ENCODE measurements around the gene ZNF366.
A peak's percentile ranks its signal among the peaks of the same experiment; 100 is the strongest.

The ZNF366 gene

DNA sequence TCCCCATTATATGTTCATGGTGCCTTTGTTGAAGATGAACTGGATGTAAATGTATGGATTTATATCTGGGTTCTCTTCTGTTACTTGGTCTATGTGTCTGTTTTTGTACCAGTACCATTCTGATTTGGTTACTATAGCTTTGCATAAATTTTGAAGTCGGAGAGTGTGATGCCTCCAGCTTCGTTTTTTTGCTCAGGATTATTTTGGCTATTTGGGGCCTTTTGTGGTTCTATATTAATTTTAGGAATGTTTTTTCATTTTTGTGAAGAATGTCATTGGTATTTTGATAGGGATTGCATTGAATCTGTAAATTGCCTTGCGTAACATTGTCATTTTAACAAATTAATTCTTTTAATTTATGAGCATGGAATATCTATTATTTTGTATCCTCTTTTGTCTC lies 36.6 kb upstream of the ZNF366 start:
- Histone ChIP-seq H3K27ac (peak overlapping the region in 1 of 2 donors; percentile 31), H3K4me3 (no peak overlapping the region)
- TF ChIP-seq, protein P1, sequence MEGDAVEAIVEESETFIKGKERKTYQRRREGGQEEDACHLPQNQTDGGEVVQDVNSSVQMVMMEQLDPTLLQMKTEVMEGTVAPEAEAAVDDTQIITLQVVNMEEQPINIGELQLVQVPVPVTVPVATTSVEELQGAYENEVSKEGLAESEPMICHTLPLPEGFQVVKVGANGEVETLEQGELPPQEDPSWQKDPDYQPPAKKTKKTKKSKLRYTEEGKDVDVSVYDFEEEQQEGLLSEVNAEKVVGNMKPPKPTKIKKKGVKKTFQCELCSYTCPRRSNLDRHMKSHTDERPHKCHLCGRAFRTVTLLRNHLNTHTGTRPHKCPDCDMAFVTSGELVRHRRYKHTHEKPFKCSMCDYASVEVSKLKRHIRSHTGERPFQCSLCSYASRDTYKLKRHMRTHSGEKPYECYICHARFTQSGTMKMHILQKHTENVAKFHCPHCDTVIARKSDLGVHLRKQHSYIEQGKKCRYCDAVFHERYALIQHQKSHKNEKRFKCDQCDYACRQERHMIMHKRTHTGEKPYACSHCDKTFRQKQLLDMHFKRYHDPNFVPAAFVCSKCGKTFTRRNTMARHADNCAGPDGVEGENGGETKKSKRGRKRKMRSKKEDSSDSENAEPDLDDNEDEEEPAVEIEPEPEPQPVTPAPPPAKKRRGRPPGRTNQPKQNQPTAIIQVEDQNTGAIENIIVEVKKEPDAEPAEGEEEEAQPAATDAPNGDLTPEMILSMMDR (IDR thresholded peaks at IDR 0.05): no peak
- no peak for DNase-seq (ENCODE audit: low spot score)

DNA sequence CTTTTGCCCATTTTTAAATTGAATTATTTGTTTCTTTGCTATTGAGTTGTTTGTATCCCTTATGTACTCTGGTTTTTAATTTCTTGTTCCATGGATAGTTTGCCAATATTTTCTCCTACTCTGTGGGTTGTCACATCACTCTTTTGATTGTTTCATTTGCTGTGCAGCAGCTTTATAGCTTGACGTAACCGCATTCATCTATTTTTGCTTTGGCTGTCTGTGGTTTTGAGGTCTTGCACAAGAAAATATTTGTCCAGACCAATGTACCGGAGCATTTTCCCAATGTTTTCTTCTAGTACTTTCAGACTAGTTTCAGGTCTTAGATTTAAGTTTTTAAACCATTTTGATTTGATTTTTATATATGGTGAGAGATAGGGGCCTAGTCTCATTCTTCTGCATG lies 36.2 kb upstream of the ZNF366 start:
- Histone ChIP-seq H3K4me3 (no peak overlapping the region), H3K27ac (peak overlapping the region in 1 of 2 donors; percentile 31)
- DNase-seq (ENCODE audit: low spot score): no peak
- TF ChIP-seq, protein P1 (IDR thresholded peaks at IDR 0.05): no peak

DNA sequence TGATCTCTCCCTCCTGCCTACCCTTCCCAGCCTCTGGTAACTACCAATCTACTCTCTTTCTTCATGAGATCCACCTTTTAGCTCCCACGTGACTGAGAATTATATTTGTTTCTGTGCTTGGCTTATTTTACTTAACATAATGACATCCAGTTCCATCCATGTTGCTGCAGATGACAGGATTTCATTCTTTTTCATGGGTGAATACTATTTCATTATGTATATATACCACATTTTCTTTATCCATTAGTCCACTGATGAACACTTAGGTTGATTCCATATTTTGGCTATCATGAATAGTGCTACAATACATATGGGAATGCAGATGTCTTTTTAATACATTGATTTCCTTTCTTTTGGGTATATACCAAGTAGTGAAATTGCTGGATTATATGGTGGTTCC lies 35.5 kb upstream of the ZNF366 start:
- Histone ChIP-seq H3K27ac (no peak overlapping the region), H3K4me3 (no peak overlapping the region)
- TF ChIP-seq, protein P1 (IDR thresholded peaks at IDR 0.05): no peak
- no peak for DNase-seq (ENCODE audit: low spot score)

DNA sequence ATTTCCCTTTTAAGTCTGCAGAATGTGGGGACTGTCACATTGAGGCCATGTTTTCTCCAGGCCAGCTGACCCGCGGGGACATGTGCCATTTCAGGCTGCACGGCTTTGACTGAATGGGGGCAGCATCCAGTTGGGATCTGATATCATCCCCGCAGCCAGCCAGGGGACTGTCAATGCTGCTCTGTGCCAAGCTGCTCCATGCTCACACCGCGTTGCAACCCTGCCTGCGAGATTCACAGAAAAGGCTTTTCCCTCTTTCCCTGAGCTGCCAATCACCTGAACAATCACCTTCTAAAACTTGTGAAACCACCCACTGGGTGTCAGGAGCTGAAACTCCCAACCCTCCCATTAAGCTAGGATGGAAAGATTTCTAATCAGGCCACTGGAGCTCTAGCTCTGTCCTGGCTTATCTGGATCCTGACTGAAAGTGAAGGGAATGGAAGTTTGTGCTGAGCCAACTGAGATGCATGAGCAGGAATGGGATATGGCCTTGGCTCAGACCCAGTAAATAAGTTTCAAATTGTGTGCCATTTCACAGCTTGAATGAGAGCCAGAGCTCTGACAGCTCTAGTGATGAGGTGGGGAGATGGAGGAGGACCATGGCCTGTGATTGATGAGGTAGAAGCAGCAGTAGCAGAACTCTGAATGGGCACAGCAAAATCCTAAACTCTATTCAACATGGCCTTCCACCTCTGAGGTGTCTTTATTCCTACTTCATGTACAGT lies 34.5 kb upstream of the ZNF366 start:
- TF ChIP-seq, protein P1 (IDR thresholded peaks at IDR 0.05): no peak
- H3K27ac ChIP-seq: peak overlapping the region in 1 of 2 donors; percentile 9
- no peak overlapping the region for H3K4me3 ChIP-seq
- DNase-seq (ENCODE audit: low spot score): no peak

DNA sequence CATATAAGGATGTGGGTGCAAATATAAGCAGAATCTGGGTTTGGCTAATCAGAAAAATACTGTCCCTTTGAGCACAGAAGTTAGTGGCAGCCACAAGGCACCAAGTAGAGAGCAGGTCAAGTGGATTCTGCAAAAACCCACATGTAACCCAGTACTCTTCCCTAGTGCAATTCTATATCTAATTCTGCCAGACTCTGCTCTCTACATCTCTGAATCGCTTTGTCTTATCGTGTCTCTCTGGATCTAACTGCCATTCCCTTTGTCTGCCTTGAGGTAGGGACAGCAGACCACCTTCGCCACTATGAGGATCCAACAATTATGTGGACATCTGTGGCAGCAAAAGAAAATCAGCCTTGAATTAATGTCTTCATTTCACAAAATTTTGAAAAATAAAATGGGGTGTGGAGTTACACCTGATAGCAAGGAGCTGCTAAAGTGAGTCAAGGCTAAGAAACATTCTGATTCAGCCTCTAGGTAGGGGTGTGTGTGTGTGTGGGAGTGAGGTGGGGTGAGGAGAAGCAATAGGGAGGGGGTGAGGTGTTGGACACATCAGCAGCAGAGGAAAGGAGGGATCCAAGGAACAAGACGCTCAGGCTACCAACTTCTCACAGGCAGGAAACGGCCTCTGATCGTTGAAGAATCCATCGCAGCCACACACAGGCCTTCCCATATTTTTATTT lies 33.7 kb upstream of the ZNF366 start:
- TF ChIP-seq, protein P1 (IDR thresholded peaks at IDR 0.05): no peak
- H3K27ac ChIP-seq: peak overlapping the region in 1 of 2 donors; percentile 9
- no peak for DNase-seq (ENCODE audit: low spot score)
- no peak overlapping the region for H3K4me3 ChIP-seq

DNA sequence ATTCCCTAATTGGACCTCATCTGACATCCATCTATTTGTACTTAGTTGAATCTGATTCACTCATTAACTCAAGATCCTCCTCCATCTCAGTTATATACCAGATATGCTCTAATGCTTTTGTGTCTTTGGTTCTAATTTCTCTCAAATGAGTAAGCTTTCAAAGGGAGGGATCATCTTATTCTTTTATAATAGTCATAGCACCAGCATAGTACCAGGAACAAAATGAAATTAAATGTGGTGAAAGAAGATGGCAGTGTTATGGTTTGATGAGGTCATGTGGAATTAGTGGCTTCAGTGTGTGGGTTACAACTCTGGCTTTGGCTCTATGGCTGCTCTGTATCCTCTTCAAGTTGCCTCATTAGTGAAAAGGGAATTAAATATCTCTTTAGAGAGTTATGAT lies 32.5 kb upstream of the ZNF366 start:
- TF ChIP-seq, protein P1 (IDR thresholded peaks at IDR 0.05): no peak
- Histone ChIP-seq H3K4me3 (no peak overlapping the region), H3K27ac (no peak overlapping the region)
- DNase-seq (ENCODE audit: low spot score): no peak

DNA sequence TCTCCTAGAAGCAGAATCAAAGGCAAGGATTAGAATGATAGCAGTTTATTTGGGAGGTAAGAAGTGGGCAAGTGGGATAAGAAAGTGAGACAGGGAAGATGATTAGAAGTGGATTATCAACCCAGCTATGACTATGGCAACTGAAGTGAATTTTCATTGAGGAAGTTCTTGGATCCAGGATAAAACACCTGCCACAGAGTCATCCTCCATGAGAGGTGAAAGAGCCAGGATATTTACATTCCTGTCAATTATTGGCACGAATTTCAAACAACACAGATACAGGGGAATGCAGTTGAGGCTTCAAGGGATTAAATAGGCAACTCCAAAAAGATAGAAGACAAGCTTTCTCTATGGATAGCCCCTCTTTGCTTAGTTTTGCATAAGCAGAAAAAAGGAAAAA lies 31.8 kb upstream of the ZNF366 start:
- H3K27ac ChIP-seq: no peak overlapping the region
- no peak for DNase-seq (ENCODE audit: low spot score)
- H3K4me3 ChIP-seq: no peak overlapping the region
- TF ChIP-seq, protein P1 (IDR thresholded peaks at IDR 0.05): no peak

All from coronary artery (tissue), 2 donors.